Measurements from ENCODE around the gene KCNH5.

DNA sequence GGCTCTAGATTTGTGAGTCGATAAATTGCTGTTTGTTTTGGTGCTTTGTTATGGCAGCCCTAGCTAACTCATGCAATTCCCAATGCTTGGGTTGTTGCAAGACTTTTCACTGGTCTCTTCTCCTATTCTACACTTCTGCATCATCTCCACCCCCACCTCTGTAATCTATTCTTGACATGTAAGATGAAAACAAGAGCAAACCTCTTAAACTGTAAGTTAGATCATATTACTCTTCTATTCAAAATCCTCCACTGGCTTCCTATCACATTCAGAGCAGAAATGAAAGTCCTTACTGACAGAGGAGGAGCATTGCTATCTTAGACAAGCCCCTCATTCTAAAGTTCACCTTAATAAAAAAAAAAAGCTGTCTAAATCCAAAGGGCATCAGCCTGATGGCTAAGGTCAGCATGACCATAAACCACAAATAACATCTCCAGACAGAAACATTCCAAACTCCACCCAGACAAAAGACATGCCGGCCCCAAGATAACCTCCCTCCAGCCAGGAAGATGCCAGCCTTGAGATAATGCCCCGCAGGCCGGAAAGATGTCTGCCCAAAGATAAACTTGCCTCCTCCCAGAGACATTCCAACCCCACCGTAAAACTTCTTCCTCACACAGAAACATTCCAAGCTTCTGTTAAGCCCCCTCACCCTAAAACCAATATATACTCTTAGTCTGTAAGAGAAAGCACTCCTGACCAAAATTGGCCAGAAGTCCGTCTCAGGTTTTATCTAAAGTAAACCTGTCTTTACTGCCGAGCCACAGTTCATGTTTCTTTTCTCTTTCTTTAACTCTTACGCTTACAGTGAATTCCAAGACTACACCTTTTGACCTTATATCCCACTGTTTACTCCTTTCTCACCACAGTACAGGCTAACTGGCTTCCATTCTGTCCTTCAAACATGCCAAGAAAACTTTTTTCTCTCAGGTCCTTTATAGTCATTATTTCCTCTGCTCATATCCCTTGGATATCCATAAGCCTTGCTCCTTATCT lies 308.9 kb downstream of the KCNH5 start:
- TF ChIP-seq CTCF (IDR thresholded peaks at IDR 0.05) (no peak), POLR2A (IDR thresholded peaks at IDR 0.05) (no peak), POLR2AphosphoS5 (IDR thresholded peaks at IDR 0.05) (no peak), EP300 (IDR thresholded peaks at IDR 0.05; ENCODE audit: low read depth) (no peak)
